ENCODE data around the gene ZDHHC8. TPM values are rescaled to one million over a fixed set of nuclear protein-coding genes. Genes with fewer than 3 reads are reported as not detected.

Gene ZDHHC8
- total and polyA plus RNA-seq, 7 donors = 9.7 to 23.7 (median 15.8) TPM

GRCh38 chr22:20184501-20185165 is 53.0 kb downstream of the ZDHHC8 start:
- Histone ChIP-seq H3K36me3 (ENCODE audit: insufficient read depth in 1 of 2, low read depth in 1 of 2) (no peaks in the 10 kb centered on the region), H3K27me3 (ENCODE audit: insufficient read depth in 3 of 3, low read length in 2 of 3) (peaks cover 0 to 2% (median 0%) of the 10 kb centered on the region in 3 donors), H3K4me1 (no peaks in the 10 kb centered on the region), H3K9me3 (no peaks in the 10 kb centered on the region), H3K27ac (no peak overlapping the region), H3K4me3 (no peak overlapping the region)
- no peak for DNase-seq
- no peak for ATAC-seq
- no peak for TF ChIP-seq CTCF (IDR thresholded peaks at IDR 0.05)
- 81 to 87% (median 82%) methylated on average over 18 of the region's 18 CpGs for WGBS, 3 donors
- intact Hi-C loops (cut with DNase I) = loop anchor here in 1 of 2 donors (5.0 kb wide), 1 partner anchor 58 kb away; no protein-coding TSS in a partner anchor

- Histone ChIP-seq H3K9me3 (no peaks in the 10 kb centered on the region), H3K27me3 (ENCODE audit: insufficient read depth in 3 of 3, low read length in 2 of 3) (peaks cover 0 to 2% (median 0%) of the 10 kb centered on the region in 3 donors), H3K4me1 (no peaks in the 10 kb centered on the region), H3K4me3 (no peak overlapping the region), H3K27ac (no peak overlapping the region), H3K36me3 (ENCODE audit: insufficient read depth in 1 of 2, low read depth in 1 of 2) (no peaks in the 10 kb centered on the region)
- TF ChIP-seq CTCF (IDR thresholded peaks at IDR 0.05) = no peak
- no peak for ATAC-seq
- no peak for DNase-seq
- intact Hi-C loops (cut with DNase I) = no loop called here
- 75 to 87% (median 85%) methylated on average over 6 of the region's 6 CpGs for WGBS, 3 donors
These were observed 54.1 kb downstream of the ZDHHC8 start for GRCh38 chr22:20185750-20186149.

GRCh38 chr22:20186183-20186870 is 54.7 kb downstream of the ZDHHC8 start:
- intact Hi-C loops (cut with DNase I) = no loop called here
- 71 to 72% (median 72%) methylated on average over 10 of the region's 10 CpGs for WGBS, 3 donors

GRCh38 chr22:20186871-20187546 is 55.4 kb downstream of the ZDHHC8 start:
- 64 to 73% (median 67%) methylated on average over 13 to 14 of the region's 14 CpGs for WGBS, 3 donors
- H3K4me3 ChIP-seq = no peak overlapping the region
- intact Hi-C loops (cut with DNase I) = no loop called here
- no peak overlapping the region for H3K27ac ChIP-seq
- DNase-seq (no peak), ATAC-seq (no peak)
- no peaks in the 10 kb centered on the region for H3K4me1 ChIP-seq
- no peak for TF ChIP-seq CTCF (IDR thresholded peaks at IDR 0.05)
- H3K9me3 ChIP-seq = no peaks in the 10 kb centered on the region
- peaks cover 0 to 2% (median 0%) of the 10 kb centered on the region in 3 donors for H3K27me3 ChIP-seq (ENCODE audit: insufficient read depth in 3 of 3, low read length in 2 of 3)
- H3K36me3 ChIP-seq (ENCODE audit: insufficient read depth in 1 of 2, low read depth in 1 of 2) = no peaks in the 10 kb centered on the region

More at GRCh38 chr22:20186183-20186870, 54.7 kb downstream of the ZDHHC8 start:
- ATAC-seq = no peak
- H3K27me3 ChIP-seq (ENCODE audit: insufficient read depth in 3 of 3, low read length in 2 of 3) = peaks cover 0 to 2% (median 0%) of the 10 kb centered on the region in 3 donors
- no peaks in the 10 kb centered on the region for H3K4me1 ChIP-seq
- no peak for DNase-seq
- H3K9me3 ChIP-seq = no peaks in the 10 kb centered on the region
- no peak overlapping the region for H3K27ac ChIP-seq
- no peak for TF ChIP-seq CTCF (IDR thresholded peaks at IDR 0.05)
- no peaks in the 10 kb centered on the region for H3K36me3 ChIP-seq (ENCODE audit: insufficient read depth in 1 of 2, low read depth in 1 of 2)
- no peak overlapping the region for H3K4me3 ChIP-seq

Measured in psoas muscle (tissue), 8 donors.